Mesendoderm (in vitro differentiated cells): ENCODE results near the gene C11orf21.

Source experiments
- DNase-seq: peaks from one replicate; pipeline ENCODE4 v3.0.0; 2013
- H2AK5ac ChIP-seq: 2 replicates; pipeline ENCODE4 v1.6.1; 2013; ENCODE audit warnings: low read length, inconsistent platforms
- H2BK120ac ChIP-seq: 2 replicates; pipeline ENCODE4 v1.6.1; 2013; ENCODE audit warnings: low read depth, mild to moderate bottlenecking, low read length, moderate library complexity, mixed read lengths
- H2BK15ac ChIP-seq: replicated peaks from 2 replicates; pipeline ENCODE4 v1.6.1; 2013; ENCODE audit warnings: low read depth, mild to moderate bottlenecking, moderate library complexity
- H2BK5ac ChIP-seq: 2 replicates; pipeline ENCODE4 v1.6.1; 2013; ENCODE audit warnings: low read length, inconsistent platforms
- H3K18ac ChIP-seq: 2 replicates; pipeline ENCODE4 v1.6.1; 2013; ENCODE audit warnings: mild to moderate bottlenecking, low read length, mixed read lengths
- H3K23ac ChIP-seq: one replicate; pipeline ENCODE4 v1.6.1; 2013; ENCODE audit warnings: low read length
- H3K27ac ChIP-seq: 2 replicates; pipeline ENCODE4 v1.5.1; 2013; ENCODE audit warnings: low read depth, mild to moderate bottlenecking, inconsistent platforms, low read length, moderate library complexity
- H3K27me3 ChIP-seq: 2 replicates; pipeline ENCODE4 v1.6.1; 2013; ENCODE audit warnings: low read length, control low read depth, mild to moderate bottlenecking, inconsistent platforms; ENCODE audit not compliant: insufficient read depth, poor library complexity
- H3K36me3 ChIP-seq: 2 replicates; pipeline ENCODE4 v1.6.1; 2013; ENCODE audit warnings: low read length, inconsistent platforms; ENCODE audit not compliant: control insufficient read depth, insufficient read depth
- H3K4ac ChIP-seq: one replicate; pipeline ENCODE4 v1.6.1; 2013; ENCODE audit warnings: low read depth, mild to moderate bottlenecking, low read length, moderate library complexity
- H3K4me1 ChIP-seq: 2 replicates; pipeline ENCODE4 v1.6.1; 2013; ENCODE audit warnings: low read depth, low read length, inconsistent platforms; ENCODE audit not compliant: control insufficient read depth
- H3K4me2 ChIP-seq: 2 replicates; pipeline ENCODE4 v1.6.1; 2013; ENCODE audit warnings: low read length
- H3K4me3 ChIP-seq: 2 replicates; pipeline ENCODE4 v1.5.1; 2013; ENCODE audit warnings: mild to moderate bottlenecking, low read length
- H3K56ac ChIP-seq: one replicate; pipeline ENCODE4 v1.6.1; 2013; ENCODE audit warnings: low read length
- H3K79me1 ChIP-seq: 2 replicates; pipeline ENCODE4 v1.6.1; 2013; ENCODE audit warnings: low read length, inconsistent platforms
- H3K79me2 ChIP-seq: 2 replicates; pipeline ENCODE4 v1.6.1; 2013; ENCODE audit warnings: mild to moderate bottlenecking, low read length; ENCODE audit not compliant: control insufficient read depth, insufficient read depth
- H3K9ac ChIP-seq: 2 replicates; pipeline ENCODE4 v1.6.1; 2013; ENCODE audit warnings: low read length, inconsistent platforms
- H4K5ac ChIP-seq: one replicate; pipeline ENCODE4 v1.6.1; 2013; ENCODE audit warnings: low read length
- H4K8ac ChIP-seq: one replicate; pipeline ENCODE4 v1.6.1; 2013; ENCODE audit warnings: low read depth, mild to moderate bottlenecking, control low read depth, low read length, moderate library complexity
- whole genome bisulfite sequencing: extraction: QIAGEN DNeasy Blood & Tissue Kit; methylation state at CpG from one replicate; pipeline ENCODE4 v1.1.7; 2013; ENCODE audit warnings: low lambda C conversion rate, missing lambda C conversion rate; ENCODE audit not compliant: insufficient coverage; ENCODE audit errors: extremely low coverage; 5-methylcytosine and 5-hydroxymethylcytosine counted together

C11orf21 gene

DNA sequence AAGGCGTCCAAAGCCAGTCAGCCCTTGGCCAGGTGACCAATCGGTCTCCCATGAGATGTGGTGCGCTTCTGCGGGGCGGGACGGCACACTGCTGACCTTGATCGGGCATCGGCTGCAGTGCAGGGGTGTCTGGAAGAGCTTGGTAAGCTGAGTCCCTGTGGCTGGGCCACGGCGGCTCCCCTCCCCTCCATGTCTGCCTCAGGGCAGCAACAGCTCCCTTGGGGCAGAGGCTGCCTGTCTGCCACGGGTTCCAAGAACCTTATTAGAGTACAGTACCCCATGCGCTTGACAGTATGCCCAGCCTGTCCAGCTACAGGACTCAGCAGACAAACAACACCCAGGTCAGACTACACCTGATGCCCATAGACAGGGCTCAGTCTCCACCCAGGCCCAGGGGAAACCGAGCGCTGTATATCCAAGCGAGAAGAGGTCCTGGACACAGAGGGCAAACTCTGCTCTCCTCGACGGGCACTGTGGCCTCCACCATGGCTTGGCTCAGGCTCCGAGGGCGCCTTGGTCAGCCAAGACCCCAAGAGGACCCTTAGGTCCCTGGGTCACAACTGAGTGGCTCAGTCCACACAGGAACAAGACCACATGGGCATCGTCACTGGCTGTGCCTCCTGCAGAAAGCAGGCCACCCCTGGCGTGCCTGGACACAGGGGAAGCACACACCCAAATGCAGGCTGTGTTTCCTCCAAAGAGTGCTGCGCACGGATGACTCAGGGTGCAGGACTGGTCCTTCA lies 19.0 kb upstream of the C11orf21 start:
- Histone ChIP-seq H3K23ac (no peak overlapping the region), H2BK15ac (no peak overlapping the region), H4K5ac (no peak overlapping the region), H3K79me1 (no peaks in the 10 kb centered on the region), H3K18ac (no peak overlapping the region), H3K56ac (no peak overlapping the region), H3K27ac (no peak overlapping the region), H3K4me3 (no peak overlapping the region), H2BK5ac (no peak overlapping the region), H2AK5ac (no peak overlapping the region), H3K4me1 (no peaks in the 10 kb centered on the region), H3K36me3 (no peaks in the 10 kb centered on the region), H2BK120ac (no peak overlapping the region), H3K4me2 (no peak overlapping the region), H3K27me3 (no peaks in the 10 kb centered on the region), H4K8ac (no peak overlapping the region), H3K9ac (no peak overlapping the region), H3K79me2 (no peaks in the 10 kb centered on the region), H3K4ac (no peak overlapping the region)
- WGBS, result no CpG with 5 or more reads among the region's 23 CpGs
- DNase-seq, result no peak

GRCh38 chr11:2319791-2320472 lies 18.2 kb upstream of the C11orf21 start:
- WGBS, result no CpG with 5 or more reads among the region's 10 CpGs
- no peak overlapping the region for H3K23ac ChIP-seq
- DNase-seq, result no peak
- H3K79me2 ChIP-seq, result no peaks in the 10 kb centered on the region
- no peak overlapping the region for H2AK5ac ChIP-seq
- H4K8ac ChIP-seq, result no peak overlapping the region
- no peak overlapping the region for H2BK15ac ChIP-seq
- no peak overlapping the region for H3K18ac ChIP-seq
- no peak overlapping the region for H3K9ac ChIP-seq
- H3K36me3 ChIP-seq, result no peaks in the 10 kb centered on the region
- no peak overlapping the region for H2BK120ac ChIP-seq
- H2BK5ac ChIP-seq, result no peak overlapping the region
- H3K79me1 ChIP-seq, result no peaks in the 10 kb centered on the region
- no peak overlapping the region for H3K27ac ChIP-seq
- no peak overlapping the region for H3K4ac ChIP-seq
- no peak overlapping the region for H4K5ac ChIP-seq
- H3K4me3 ChIP-seq, result no peak overlapping the region
- no peak overlapping the region for H3K4me2 ChIP-seq
- no peak overlapping the region for H3K56ac ChIP-seq
- H3K27me3 ChIP-seq, result no peaks in the 10 kb centered on the region
- H3K4me1 ChIP-seq, result no peaks in the 10 kb centered on the region

- Histone ChIP-seq H3K23ac (no peak overlapping the region), H3K18ac (no peak overlapping the region), H3K27me3 (no peaks in the 10 kb centered on the region), H3K79me2 (no peaks in the 10 kb centered on the region), H4K5ac (no peak overlapping the region), H3K36me3 (no peaks in the 10 kb centered on the region), H2BK5ac (no peak overlapping the region), H4K8ac (no peak overlapping the region), H2BK15ac (no peak overlapping the region), H3K4me1 (no peaks in the 10 kb centered on the region), H2AK5ac (no peak overlapping the region), H3K56ac (no peak overlapping the region), H2BK120ac (no peak overlapping the region), H3K9ac (no peak overlapping the region), H3K4me2 (no peak overlapping the region), H3K4ac (no peak overlapping the region), H3K4me3 (no peak overlapping the region), H3K79me1 (no peaks in the 10 kb centered on the region), H3K27ac (no peak overlapping the region)
- no peak for DNase-seq
- WGBS, result no CpG with 5 or more reads among the region's 7 CpGs
Measured at GRCh38 chr11:2318707-2319106, 17.0 kb upstream of the C11orf21 start.

DNA sequence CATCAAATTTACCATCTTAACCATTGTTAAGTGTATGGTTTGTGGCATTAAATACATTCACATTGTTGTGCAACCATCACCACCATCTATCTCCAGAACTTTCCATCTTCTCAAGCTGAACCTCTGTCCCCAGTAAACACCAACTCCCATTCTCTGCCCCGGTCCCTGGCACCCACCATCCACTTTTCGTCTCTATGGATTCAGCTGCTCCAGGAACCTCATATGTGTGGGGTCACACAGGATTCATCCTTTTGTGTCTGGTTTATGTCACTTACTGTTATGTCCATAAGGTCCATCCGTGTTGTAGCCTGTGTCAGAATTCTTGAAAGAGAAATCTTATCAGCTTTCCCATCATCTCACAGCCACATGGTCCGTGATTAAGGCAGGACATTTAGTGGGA lies 16.4 kb upstream of the C11orf21 start:
- Histone ChIP-seq H3K36me3 (no peaks in the 10 kb centered on the region), H2BK15ac (no peak overlapping the region), H3K79me2 (no peaks in the 10 kb centered on the region), H3K4me1 (no peaks in the 10 kb centered on the region), H4K5ac (no peak overlapping the region), H2BK5ac (no peak overlapping the region), H3K56ac (no peak overlapping the region), H3K9ac (no peak overlapping the region), H3K4me3 (no peak overlapping the region), H3K27me3 (no peaks in the 10 kb centered on the region), H3K4ac (no peak overlapping the region), H3K4me2 (no peak overlapping the region), H3K23ac (no peak overlapping the region), H2BK120ac (no peak overlapping the region), H3K27ac (no peak overlapping the region), H2AK5ac (no peak overlapping the region), H4K8ac (no peak overlapping the region), H3K18ac (no peak overlapping the region), H3K79me1 (no peaks in the 10 kb centered on the region)
- WGBS, result no CpG with 5 or more reads among the region's 4 CpGs
- DNase-seq, result no peak

GRCh38 chr11:2317354-2318050 lies 15.8 kb upstream of the C11orf21 start:
- Histone ChIP-seq H4K8ac (no peak overlapping the region), H3K79me1 (no peaks in the 10 kb centered on the region), H2BK120ac (no peak overlapping the region), H4K5ac (no peak overlapping the region), H2BK5ac (no peak overlapping the region), H2BK15ac (no peak overlapping the region), H3K4me3 (no peak overlapping the region), H3K79me2 (no peaks in the 10 kb centered on the region), H3K4me1 (no peaks in the 10 kb centered on the region), H3K23ac (no peak overlapping the region), H3K27ac (no peak overlapping the region), H3K27me3 (no peaks in the 10 kb centered on the region), H3K36me3 (no peaks in the 10 kb centered on the region), H3K18ac (no peak overlapping the region), H3K56ac (no peak overlapping the region), H2AK5ac (no peak overlapping the region), H3K4me2 (no peak overlapping the region), H3K9ac (no peak overlapping the region), H3K4ac (no peak overlapping the region)
- no CpG with 5 or more reads among the region's 17 CpGs for WGBS
- no peak for DNase-seq
